Neutrophil (primary cell): ENCODE data around the gene ZMYND8.
"Not testable (repeated sequence)": the region's sequence is repeated elsewhere in the genome, so short reads cannot be mapped to it uniquely, and the experiment has no call there.

Experiments
- H3K27ac ChIP-seq: fragments of 200-600 bp; sonication (generic); 2 replicates; pipeline ENCODE4 v1.5.1; 2016; ENCODE audit warnings: mild to moderate bottlenecking, moderate library complexity
- H3K27me3 ChIP-seq: fragments of 200-600 bp; sonication (generic); 2 replicates; pipeline ENCODE4 v1.6.0; 2016; ENCODE audit warnings: mild to moderate bottlenecking
- H3K36me3 ChIP-seq: fragments of 200-600 bp; sonication (generic); 2 replicates; pipeline ENCODE4 v1.5.1; 2017
- H3K4me1 ChIP-seq, 2 experiments: fragments of 200-600 bp in 1 of 2; sonication (generic) in 1 of 2; 1 replicate in 1 of 2; 2 replicates in 1 of 2; pipeline versions ENCODE4 v1.5.1 to v1.6.1; 2013 to 2016; ENCODE audit warnings: low read depth in 1 of 2, low read length in 1 of 2, mild to moderate bottlenecking in 1 of 2, moderate library complexity in 1 of 2; ENCODE audit not compliant: control insufficient read depth in 1 of 2, insufficient read depth in 1 of 2
- H3K4me3 ChIP-seq, 2 experiments: fragments of 200-600 bp in 1 of 2; sonication (generic) in 1 of 2; 1 replicate in 1 of 2; 2 replicates in 1 of 2; pipeline ENCODE4 v1.5.1; 2013 to 2016; ENCODE audit warnings: low read depth in 1 of 2, low read length in 1 of 2, mild to moderate bottlenecking in 1 of 2, moderate library complexity in 1 of 2
- H3K9me3 ChIP-seq: fragments of 200-600 bp; sonication (generic); 2 replicates; pipeline ENCODE4 v1.5.1; 2016
- TF ChIP-seq, protein P1 (sequence below): fragments of 200-600 bp; sonication (generic); IDR thresholded peaks from 2 replicates; pipeline ENCODE4 v1.5.1; 2016; ENCODE audit warnings: antibody characterized with exemption

The ZMYND8 gene

DNA sequence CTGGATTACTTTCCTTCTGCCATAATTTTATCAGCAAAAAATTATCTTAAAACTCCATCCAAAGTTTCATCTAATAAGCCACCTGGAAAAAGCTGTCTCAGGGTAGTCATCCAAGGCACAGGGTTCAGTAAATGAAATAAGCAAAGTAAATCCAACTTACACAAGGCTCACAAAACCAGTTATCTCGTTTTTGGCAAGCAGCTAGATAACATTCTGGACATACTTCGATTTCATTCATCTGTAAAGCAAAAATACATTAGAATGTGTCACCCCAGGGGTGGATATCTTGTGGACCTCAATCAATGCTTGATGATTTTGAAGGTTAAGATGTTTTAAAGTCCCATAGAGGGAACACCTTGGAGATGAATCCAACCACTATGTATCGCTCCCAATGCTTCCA lies 73.1 kb downstream of the ZMYND8 start:
- peaks cover 98% of the 10 kb centered on the region for H3K36me3 ChIP-seq

DNA sequence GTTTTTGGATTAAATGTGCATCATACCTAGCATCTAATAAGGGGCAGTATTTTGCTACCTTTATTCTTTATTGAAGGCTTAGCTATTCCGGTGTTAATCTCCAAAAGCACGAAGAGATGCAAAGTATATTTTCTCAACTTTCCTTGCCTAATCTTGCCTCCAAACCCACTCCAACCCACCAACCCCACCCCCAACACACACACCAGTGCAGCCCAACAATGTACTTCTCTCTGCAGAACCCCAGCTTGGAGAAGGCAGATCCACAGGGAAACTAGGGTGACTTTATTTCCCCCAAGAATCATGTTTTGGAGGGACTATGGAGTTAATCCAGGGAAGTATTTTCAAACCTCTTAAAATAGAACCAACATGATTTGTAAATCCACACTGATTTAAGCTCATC lies 73.6 kb downstream of the ZMYND8 start:
- Histone ChIP-seq H3K4me3 (no peak overlapping the region), H3K27me3 (no peaks in the 10 kb centered on the region), H3K4me1 (no peaks in the 10 kb centered on the region), H3K27ac (no peak overlapping the region), H3K9me3 (no peaks in the 10 kb centered on the region), H3K36me3 (peaks cover 100% of the 10 kb centered on the region)
- TF ChIP-seq, protein P1, sequence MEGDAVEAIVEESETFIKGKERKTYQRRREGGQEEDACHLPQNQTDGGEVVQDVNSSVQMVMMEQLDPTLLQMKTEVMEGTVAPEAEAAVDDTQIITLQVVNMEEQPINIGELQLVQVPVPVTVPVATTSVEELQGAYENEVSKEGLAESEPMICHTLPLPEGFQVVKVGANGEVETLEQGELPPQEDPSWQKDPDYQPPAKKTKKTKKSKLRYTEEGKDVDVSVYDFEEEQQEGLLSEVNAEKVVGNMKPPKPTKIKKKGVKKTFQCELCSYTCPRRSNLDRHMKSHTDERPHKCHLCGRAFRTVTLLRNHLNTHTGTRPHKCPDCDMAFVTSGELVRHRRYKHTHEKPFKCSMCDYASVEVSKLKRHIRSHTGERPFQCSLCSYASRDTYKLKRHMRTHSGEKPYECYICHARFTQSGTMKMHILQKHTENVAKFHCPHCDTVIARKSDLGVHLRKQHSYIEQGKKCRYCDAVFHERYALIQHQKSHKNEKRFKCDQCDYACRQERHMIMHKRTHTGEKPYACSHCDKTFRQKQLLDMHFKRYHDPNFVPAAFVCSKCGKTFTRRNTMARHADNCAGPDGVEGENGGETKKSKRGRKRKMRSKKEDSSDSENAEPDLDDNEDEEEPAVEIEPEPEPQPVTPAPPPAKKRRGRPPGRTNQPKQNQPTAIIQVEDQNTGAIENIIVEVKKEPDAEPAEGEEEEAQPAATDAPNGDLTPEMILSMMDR, result no peak

More for the DNA sequence above, 73.1 kb downstream of the ZMYND8 start:
- no peak overlapping the region for H3K4me3 ChIP-seq
- no peaks in the 10 kb centered on the region for H3K4me1 ChIP-seq
- TF ChIP-seq, protein P1, result no peak
- no peaks in the 10 kb centered on the region for H3K9me3 ChIP-seq
- no peaks in the 10 kb centered on the region for H3K27me3 ChIP-seq
- no peak overlapping the region for H3K27ac ChIP-seq

GRCh38 chr20:47281376-47281775 lies 75.1 kb downstream of the ZMYND8 start:
- no peak overlapping the region for H3K4me3 ChIP-seq
- H3K27me3 ChIP-seq, result no peaks in the 10 kb centered on the region
- no peak overlapping the region for H3K27ac ChIP-seq
- peaks cover 96% of the 10 kb centered on the region for H3K36me3 ChIP-seq
- H3K9me3 ChIP-seq, result no peaks in the 10 kb centered on the region
- H3K4me1 ChIP-seq, result no peaks in the 10 kb centered on the region
- TF ChIP-seq, protein P1, result no peak

DNA sequence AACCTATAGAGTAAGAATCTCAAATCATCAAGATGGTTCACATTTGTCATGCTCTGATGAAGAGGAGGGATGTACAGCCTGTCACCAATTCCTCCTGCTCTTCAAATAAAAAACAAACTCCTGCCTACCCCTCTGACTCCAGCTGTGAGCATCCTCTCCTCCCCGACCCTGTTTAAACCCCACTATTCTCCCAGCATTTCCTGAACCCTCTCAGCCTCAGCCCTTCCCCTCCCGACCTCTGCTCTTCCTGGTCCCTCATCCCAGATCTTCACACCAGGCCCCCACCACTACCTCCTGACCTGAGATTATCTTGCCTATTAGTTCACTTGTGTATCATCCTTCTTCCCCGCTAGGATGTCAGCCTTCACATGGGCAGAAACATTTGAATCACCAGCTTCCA lies 75.8 kb downstream of the ZMYND8 start:
- no peak overlapping the region for H3K27ac ChIP-seq
- no peaks in the 10 kb centered on the region for H3K4me1 ChIP-seq
- no peaks in the 10 kb centered on the region for H3K9me3 ChIP-seq
- H3K27me3 ChIP-seq, result no peaks in the 10 kb centered on the region
- no peak overlapping the region for H3K4me3 ChIP-seq
- peaks cover 96% of the 10 kb centered on the region for H3K36me3 ChIP-seq
- TF ChIP-seq, protein P1, result no peak

GRCh38 chr20:47280228-47280627 lies 76.3 kb downstream of the ZMYND8 start:
- no peaks in the 10 kb centered on the region for H3K9me3 ChIP-seq
- peaks cover 96% of the 10 kb centered on the region for H3K36me3 ChIP-seq
- no peaks in the 10 kb centered on the region for H3K4me1 ChIP-seq
- TF ChIP-seq, protein P1, result no peak
- H3K27me3 ChIP-seq, result no peaks in the 10 kb centered on the region
- H3K27ac ChIP-seq, result no peak overlapping the region
- H3K4me3 ChIP-seq, result no peak overlapping the region

DNA sequence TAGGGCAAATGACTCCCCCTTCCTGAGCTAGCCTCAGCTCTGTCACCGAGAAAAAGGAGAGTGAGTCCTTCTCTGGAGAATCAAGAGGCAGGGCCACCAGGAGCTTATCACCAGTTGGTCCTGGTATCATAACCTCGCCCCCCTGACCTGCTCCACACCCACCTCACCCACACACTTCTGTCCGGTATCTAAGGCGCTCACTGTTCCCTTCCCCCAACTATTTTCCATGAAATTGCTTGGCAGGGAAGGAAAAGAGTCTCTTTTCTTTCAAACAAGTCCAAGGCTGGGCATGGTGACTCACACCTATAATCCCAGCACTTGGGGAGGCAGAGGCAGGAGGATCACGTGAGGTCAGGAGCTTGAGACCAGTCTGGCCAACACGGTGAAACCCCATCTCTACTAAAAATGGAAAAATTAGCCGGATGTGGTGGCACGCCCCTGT lies 77.6 kb downstream of the ZMYND8 start:
- H3K36me3 ChIP-seq, result peaks cover 94% of the 10 kb centered on the region
- no peak overlapping the region for H3K4me3 ChIP-seq
- H3K27ac ChIP-seq, result no peak overlapping the region
- no peaks in the 10 kb centered on the region for H3K4me1 ChIP-seq
- H3K27me3 ChIP-seq, result no peaks in the 10 kb centered on the region
- TF ChIP-seq, protein P1, result no peak
- H3K9me3 ChIP-seq, result no peaks in the 10 kb centered on the region

DNA sequence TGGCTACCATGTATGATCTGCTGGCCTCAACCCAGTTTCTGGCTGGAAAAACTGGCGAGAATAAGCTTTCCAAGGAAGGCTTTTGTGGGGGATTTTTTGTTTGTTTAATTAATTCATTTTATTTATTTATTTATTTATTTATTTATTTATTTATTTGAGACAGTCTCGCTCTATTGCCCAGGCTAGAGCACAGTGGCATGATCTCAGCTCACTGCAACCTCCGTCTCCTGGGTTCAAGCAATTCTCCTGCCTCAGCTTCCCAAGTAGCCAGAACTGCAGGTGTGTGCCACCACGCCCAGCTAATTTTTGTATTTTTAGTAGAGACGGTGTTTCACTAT lies 79.0 kb downstream of the ZMYND8 start:
- H3K27me3 ChIP-seq, H3K4me3 ChIP-seq, H3K27ac ChIP-seq, H3K9me3 ChIP-seq, H3K4me1 ChIP-seq: not testable (repeated sequence)
- H3K36me3 ChIP-seq, result peaks cover 91% of the 10 kb centered on the region
